Muscle layer of colon (tissue), 2 donors: ENCODE measurements around the gene POU6F2.

Source experiments
- H3K27ac ChIP-seq: one replicate; pipeline ENCODE4 v1.7.0; 2013; ENCODE audit warnings: low read depth, mild to moderate bottlenecking, low read length, moderate library complexity
- H3K27me3 ChIP-seq, 2 donors: one replicate each; pipeline ENCODE4 v1.7.0; 2013; ENCODE audit warnings: low read length in 2 of 2, mild to moderate bottlenecking in 2 of 2; ENCODE audit not compliant: insufficient read depth in 2 of 2, control insufficient read depth in 1 of 2
- H3K36me3 ChIP-seq: one replicate; pipeline ENCODE4 v1.7.0; 2013; ENCODE audit warnings: mild to moderate bottlenecking, low read length; ENCODE audit not compliant: insufficient read depth
- H3K4me1 ChIP-seq: one replicate; pipeline ENCODE4 v1.7.0; 2013; ENCODE audit warnings: mild to moderate bottlenecking, low read length; ENCODE audit not compliant: insufficient read depth
- H3K4me3 ChIP-seq, 2 donors: one replicate each; pipeline ENCODE4 v1.7.0; 2013; ENCODE audit warnings: low read length in 2 of 2, low read depth in 1 of 2, mild to moderate bottlenecking in 1 of 2, moderate library complexity in 1 of 2
- H3K9ac ChIP-seq: one replicate; pipeline ENCODE4 v1.7.0; 2013; ENCODE audit warnings: low read length
- H3K9me3 ChIP-seq: one replicate; pipeline ENCODE4 v1.7.0; 2013; ENCODE audit warnings: mild to moderate bottlenecking, low read length
- donor health status: abdominal sarcoma.
- donor health status: Adenocarcinoma of cecum.

POU6F2 gene

GRCh38 chr7:39071116-39071515 lies 93.4 kb downstream of the POU6F2 start:
- Histone ChIP-seq H3K9ac (no peak overlapping the region), H3K4me1 (no peaks in the 10 kb centered on the region), H3K9me3 (no peaks in the 10 kb centered on the region), H3K4me3 (no peak overlapping the region), H3K27me3 (no peaks in the 10 kb centered on the region), H3K27ac (no peak overlapping the region), H3K36me3 (no peaks in the 10 kb centered on the region)

GRCh38 chr7:39073432-39073831 lies 95.7 kb downstream of the POU6F2 start:
- H3K9ac ChIP-seq: no peak overlapping the region
- H3K4me1 ChIP-seq: no peaks in the 10 kb centered on the region
- no peaks in the 10 kb centered on the region for H3K27me3 ChIP-seq
- no peak overlapping the region for H3K27ac ChIP-seq
- H3K36me3 ChIP-seq: no peaks in the 10 kb centered on the region
- H3K9me3 ChIP-seq: no peaks in the 10 kb centered on the region
- no peak overlapping the region for H3K4me3 ChIP-seq

DNA sequence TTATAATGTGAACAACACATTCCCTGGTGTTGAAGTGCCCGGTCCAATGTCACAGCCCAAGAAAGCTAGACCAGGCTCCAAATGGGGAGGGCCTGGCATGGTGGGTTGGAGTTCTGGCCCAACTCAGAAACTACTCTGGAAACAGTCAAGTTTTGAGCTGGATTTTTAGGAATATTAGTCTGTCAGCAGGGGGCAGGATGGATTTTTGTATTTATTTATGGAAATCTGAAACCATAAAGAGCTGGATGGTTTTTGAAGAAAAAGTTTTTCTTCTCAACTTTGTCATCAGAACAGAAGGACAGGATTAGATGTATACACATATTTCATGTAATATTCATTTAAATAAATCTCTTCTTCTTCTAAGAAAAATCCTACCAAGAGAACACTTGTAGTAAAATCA lies 97.5 kb downstream of the POU6F2 start:
- Histone ChIP-seq H3K27ac (no peak overlapping the region), H3K27me3 (no peaks in the 10 kb centered on the region), H3K36me3 (no peaks in the 10 kb centered on the region), H3K4me1 (no peaks in the 10 kb centered on the region), H3K9ac (no peak overlapping the region), H3K4me3 (no peak overlapping the region), H3K9me3 (no peaks in the 10 kb centered on the region)

DNA sequence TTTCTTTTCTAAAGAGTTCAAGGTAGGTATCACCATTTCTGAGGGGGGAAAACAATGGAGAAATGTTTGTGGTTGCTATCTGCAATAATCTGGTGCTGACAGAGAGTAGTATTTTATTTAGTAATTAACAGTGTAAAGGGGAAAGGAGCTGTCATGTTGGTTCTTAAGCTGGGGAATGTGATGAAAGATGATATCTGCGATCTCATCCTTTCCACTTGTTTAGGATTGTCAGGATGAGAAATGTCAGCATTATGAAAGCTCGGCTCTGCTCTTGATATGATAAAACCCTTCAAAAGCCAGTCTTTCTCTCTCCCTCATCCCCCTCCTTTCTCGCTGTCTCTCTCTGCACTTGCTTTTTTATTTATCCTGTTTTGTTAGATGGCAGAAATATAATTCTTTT lies 106.1 kb downstream of the POU6F2 start:
- H3K27me3 ChIP-seq: no peaks in the 10 kb centered on the region
- H3K36me3 ChIP-seq: no peaks in the 10 kb centered on the region
- no peak overlapping the region for H3K9ac ChIP-seq
- no peaks in the 10 kb centered on the region for H3K4me1 ChIP-seq
- no peaks in the 10 kb centered on the region for H3K9me3 ChIP-seq
- H3K27ac ChIP-seq: no peak overlapping the region
- H3K4me3 ChIP-seq: no peak overlapping the region

GRCh38 chr7:39084349-39084748 lies 106.6 kb downstream of the POU6F2 start:
- H3K36me3 ChIP-seq: no peaks in the 10 kb centered on the region
- H3K9ac ChIP-seq: no peak overlapping the region
- no peaks in the 10 kb centered on the region for H3K27me3 ChIP-seq
- no peak overlapping the region for H3K4me3 ChIP-seq
- H3K9me3 ChIP-seq: no peaks in the 10 kb centered on the region
- H3K4me1 ChIP-seq: no peaks in the 10 kb centered on the region
- no peak overlapping the region for H3K27ac ChIP-seq

DNA sequence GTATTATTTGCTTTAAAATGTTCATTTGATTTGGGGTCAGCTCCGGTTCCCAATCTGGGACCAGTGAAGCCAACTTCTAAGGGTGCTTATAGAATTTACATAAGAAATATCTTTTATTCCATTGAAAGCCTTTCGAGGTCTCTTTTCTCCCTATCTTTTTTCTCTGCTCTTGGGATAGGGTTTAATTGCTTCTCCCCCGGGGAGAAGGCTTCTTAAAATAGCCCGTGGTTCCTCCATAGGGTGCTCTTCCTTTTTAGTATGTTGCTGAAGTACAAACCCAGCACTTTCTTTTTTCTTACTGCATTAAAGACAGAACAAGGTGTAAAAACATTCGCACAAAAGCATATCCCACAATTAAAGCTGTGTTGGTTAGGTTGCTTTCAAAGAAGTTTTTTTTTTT lies 107.5 kb downstream of the POU6F2 start:
- no peaks in the 10 kb centered on the region for H3K9me3 ChIP-seq
- H3K27ac ChIP-seq: no peak overlapping the region
- H3K36me3 ChIP-seq: no peaks in the 10 kb centered on the region
- no peaks in the 10 kb centered on the region for H3K27me3 ChIP-seq
- no peaks in the 10 kb centered on the region for H3K4me1 ChIP-seq
- no peak overlapping the region for H3K4me3 ChIP-seq
- no peak overlapping the region for H3K9ac ChIP-seq

- H3K4me1 ChIP-seq: no peaks in the 10 kb centered on the region
- H3K9ac ChIP-seq: no peak overlapping the region
- no peaks in the 10 kb centered on the region for H3K27me3 ChIP-seq
- H3K27ac ChIP-seq: no peak overlapping the region
- no peaks in the 10 kb centered on the region for H3K36me3 ChIP-seq
- H3K4me3 ChIP-seq: no peak overlapping the region
- no peaks in the 10 kb centered on the region for H3K9me3 ChIP-seq
Measured at GRCh38 chr7:39085590-39086049, 107.9 kb downstream of the POU6F2 start.

- Histone ChIP-seq H3K9ac (no peak overlapping the region), H3K4me1 (no peaks in the 10 kb centered on the region), H3K27me3 (no peaks in the 10 kb centered on the region), H3K36me3 (no peaks in the 10 kb centered on the region), H3K27ac (no peak overlapping the region), H3K9me3 (no peaks in the 10 kb centered on the region), H3K4me3 (no peak overlapping the region)
Measured at GRCh38 chr7:39086638-39087360, 109.1 kb downstream of the POU6F2 start.

- Histone ChIP-seq H3K4me3 (no peak overlapping the region), H3K4me1 (no peaks in the 10 kb centered on the region), H3K9ac (no peak overlapping the region), H3K9me3 (no peaks in the 10 kb centered on the region), H3K27me3 (no peaks in the 10 kb centered on the region), H3K27ac (no peak overlapping the region), H3K36me3 (no peaks in the 10 kb centered on the region)
Measured at GRCh38 chr7:39088730-39089593, 111.3 kb downstream of the POU6F2 start.

GRCh38 chr7:39091145-39091544 lies 113.4 kb downstream of the POU6F2 start:
- no peak overlapping the region for H3K27ac ChIP-seq
- H3K9ac ChIP-seq: no peak overlapping the region
- no peaks in the 10 kb centered on the region for H3K9me3 ChIP-seq
- H3K4me1 ChIP-seq: no peaks in the 10 kb centered on the region
- H3K4me3 ChIP-seq: no peak overlapping the region
- no peaks in the 10 kb centered on the region for H3K27me3 ChIP-seq
- H3K36me3 ChIP-seq: no peaks in the 10 kb centered on the region

- no peaks in the 10 kb centered on the region for H3K9me3 ChIP-seq
- no peak overlapping the region for H3K9ac ChIP-seq
- no peak overlapping the region for H3K27ac ChIP-seq
- no peaks in the 10 kb centered on the region for H3K27me3 ChIP-seq
- no peaks in the 10 kb centered on the region for H3K4me1 ChIP-seq
- no peaks in the 10 kb centered on the region for H3K36me3 ChIP-seq
- H3K4me3 ChIP-seq: no peak overlapping the region
Measured at GRCh38 chr7:39091774-39092173, 114.1 kb downstream of the POU6F2 start.
